HepG2 (cell line): ENCODE data around the gene TIMM8B. TPM values are rescaled to one million over a fixed set of nuclear protein-coding genes. Genes with fewer than 3 reads are reported as not detected.

ENCODE experiments used
- CREM ChIP-seq, 2 experiments: sonication (generic) in 1 of 2; formaldehyde crosslinking in 1 of 2; IDR thresholded peaks; 2 replicates each; pipeline versions ENCODE4 v1.4.0 to v1.6.1; 2016 to 2020; ENCODE audit warnings: antibody characterized with exemption in 1 of 2, mild to moderate bottlenecking in 1 of 2, missing genetic modification reagents in 1 of 2
- CTCF ChIP-seq: sonication (generic); formaldehyde crosslinking; IDR thresholded peaks from 2 replicates; pipeline ENCODE4 v1.5.0; 2020; ENCODE audit warnings: mild to moderate bottlenecking, missing genetic modification reagents, moderate library complexity
- GTF3A ChIP-seq: sonication (generic); formaldehyde crosslinking; conservative IDR thresholded peaks from 2 replicates; pipeline ENCODE4 v1.4.0; 2020; ENCODE audit warnings: mild to moderate bottlenecking, missing genetic modification reagents
- HNRNPLL ChIP-seq: fragments of 200-400 bp; formaldehyde crosslinking; IDR thresholded peaks from 2 replicates; pipeline ENCODE4 v1.6.1; 2017; ENCODE audit warnings: mild to moderate bottlenecking, low read depth, low read length; ENCODE audit not compliant: poor library complexity, severe bottlenecking
- IKZF5 ChIP-seq: IDR thresholded peaks from 2 replicates; pipeline ENCODE4 v1.6.1; 2018; ENCODE audit warnings: missing genetic modification reagents, mild to moderate bottlenecking, missing compliant biosample characterization
- KAT8 ChIP-seq: IDR thresholded peaks from 2 replicates; pipeline ENCODE4 v1.6.1; 2016; ENCODE audit warnings: missing genetic modification reagents, missing compliant biosample characterization
- MED13 ChIP-seq: sonication (generic); formaldehyde crosslinking; IDR thresholded peaks from 2 replicates; pipeline ENCODE4 v1.5.0; 2020; ENCODE audit warnings: missing genetic modification reagents
- MLXIP ChIP-seq: sonication (generic); formaldehyde crosslinking; IDR thresholded peaks from 2 replicates; pipeline ENCODE4 v1.9.0; 2021; ENCODE audit warnings: missing genetic modification reagents, borderline replicate concordance
- PCBP1 ChIP-seq: fragments of 200-400 bp; formaldehyde crosslinking; IDR thresholded peaks from 2 replicates; pipeline ENCODE4 v1.6.1; 2017; ENCODE audit warnings: mild to moderate bottlenecking, low read depth, low read length, borderline replicate concordance
- ZFP36L2 ChIP-seq: sonication (generic); formaldehyde crosslinking; IDR thresholded peaks from 2 replicates; pipeline ENCODE4 v1.4.0; 2020; ENCODE audit warnings: missing genetic modification reagents
- ZFX ChIP-seq: sonication (generic); formaldehyde crosslinking; IDR thresholded peaks from 2 replicates; pipeline ENCODE4 v1.4.0; 2020; ENCODE audit warnings: mild to moderate bottlenecking, low read depth, missing genetic modification reagents, moderate library complexity
- ZKSCAN1 ChIP-seq: fragments of 150-350 bp; IDR thresholded peaks from 2 replicates; pipeline ENCODE4 v1.6.1; 2014; ENCODE audit warnings: low read length
- ZNF232 ChIP-seq: sonication (generic); formaldehyde crosslinking; IDR thresholded peaks from 2 replicates; pipeline ENCODE4 v1.4.0; 2020; ENCODE audit warnings: missing genetic modification reagents, borderline replicate concordance
- ZNF362 ChIP-seq: sonication (generic); formaldehyde crosslinking; IDR thresholded peaks from 2 replicates; pipeline ENCODE4 v1.4.0; 2020; ENCODE audit warnings: missing genetic modification reagents, mild to moderate bottlenecking, borderline replicate concordance
- ZNF556 ChIP-seq: sonication (generic); formaldehyde crosslinking; IDR thresholded peaks from 2 replicates; pipeline ENCODE4 v1.4.0; 2020; ENCODE audit warnings: mild to moderate bottlenecking, missing genetic modification reagents, borderline replicate concordance
- ZNF576 ChIP-seq: sonication (generic); formaldehyde crosslinking; IDR thresholded peaks from 2 replicates; pipeline ENCODE4 v1.4.0; 2020; ENCODE audit warnings: mild to moderate bottlenecking, missing genetic modification reagents
- ZNF75D ChIP-seq: sonication (generic); formaldehyde crosslinking; IDR thresholded peaks from 2 replicates; pipeline ENCODE4 v1.8.1; 2023; ENCODE audit warnings: missing genetic modification reagents, mild to moderate bottlenecking, borderline replicate concordance
- ZNF839 ChIP-seq: sonication (generic); formaldehyde crosslinking; IDR thresholded peaks from 2 replicates; pipeline ENCODE4 v1.4.0; 2020; ENCODE audit warnings: missing genetic modification reagents, mild to moderate bottlenecking, borderline replicate concordance
- polyA plus RNA-seq, 8 experiments: library from polyadenylated mRNA; depleted of rRNA in 3 of 8; stranded (reverse) in 7 of 8; unstranded in 1 of 8; fragments of >200 nt; fragmentation: Illumina TruSeq in 4 of 8; extraction: Trizol in 4 of 8; gene quantifications; 2 replicates each; pipeline versions ENCODE4 v1.2.1 to v1.2.3, GENCODE V29; 2011 to 2016; ENCODE audit warnings: low read depth in 4 of 8, missing spikeins in 1 of 8, mixed read lengths in 1 of 8; ENCODE audit not compliant: insufficient read depth in 1 of 8
- total RNA-seq, 5 experiments: library from RNA; depleted of rRNA; stranded (reverse); fragments of >200 nt; fragmentation: Illumina TruSeq; extraction: Trizol; gene quantifications; 2 replicates each; pipeline ENCODE4 v1.2.3, GENCODE V29; 2016; ENCODE audit warnings: low read depth in 1 of 5

Gene TIMM8B
- total and polyA plus RNA-seq, 2 of the 13 experiments (the other 11 are each of a cell fraction or from before 2014, with no cell fraction given), result 84.5 to 98.3 TPM

GRCh38 chr11:112086422-112087191 lies at the start of gene TIMM8B, which contains the start of gene SDHD (continued):
- TF ChIP-seq MLXIP (CRISPR knock-in tag) (no peak), ZFX (peak; percentile 83), ZNF362 (CRISPR knock-in tag) (0 out of 2 replicates have a peak, but pooled peaks have one; percentile 19), MED13 (CRISPR knock-in tag) (no peak), ZFP36L2 (no peak), HNRNPLL (peak; percentile 60), KAT8 (CRISPR knock-in tag) (peak; percentile 99), PCBP1 (0 out of 2 replicates have a peak, but pooled peaks have one; percentile 67), ZNF576 (no peak), CREM (IDR thresholded peaks at IDR 0.05) (peak; percentile 88), CREM (CRISPR knock-in tag; IDR thresholded peaks at IDR 0.05) (no peak), GTF3A (CRISPR knock-in tag) (0 out of 2 replicates have a peak, but pooled peaks have one; percentile 70), IKZF5 (peak; percentile 77), ZKSCAN1 (no peak), ZNF839 (0 out of 2 replicates have a peak, but pooled peaks have one; percentile 70), ZNF75D (CRISPR knock-in tag) (no peak), ZNF232 (CRISPR knock-in tag) (peak; percentile 36; the same call in 1 of the 2 replicates), CTCF (CRISPR knock-in tag) (peak; percentile 52), ZNF556 (CRISPR knock-in tag) (no peak)
